Mucosa of descending colon (tissue), 3 donors: ENCODE measurements around the gene TREH. TPM values are rescaled to one million over a fixed set of nuclear protein-coding genes. Genes with fewer than 3 reads are reported as not detected.

Source experiments
- ATAC-seq: fragments of 200-7000 bp; cut with Tn5 transposase; one replicate; pipeline ENCODE4 v1.9.1; 2020; ENCODE audit warnings: mild to moderate bottlenecking, moderate library complexity
- DNase-seq, 3 donors: peaks; one replicate each; pipeline ENCODE4 v3.0.0-alpha.2; 2020
- H3K36me3 ChIP-seq: fragments of 200-600 bp; one replicate; pipeline ENCODE4 v1.8.0; 2021; ENCODE audit warnings: low read depth, mild to moderate bottlenecking
- H3K4me1 ChIP-seq: fragments of 200-600 bp; one replicate; pipeline ENCODE4 v1.8.0; 2021; ENCODE audit warnings: low read depth, mild to moderate bottlenecking
- H3K4me3 ChIP-seq: fragments of 200-600 bp; one replicate; pipeline ENCODE4 v1.8.0; 2021; ENCODE audit warnings: mild to moderate bottlenecking
- H3K9me3 ChIP-seq: fragments of 200-600 bp; one replicate; pipeline ENCODE4 v1.8.0; 2021; ENCODE audit warnings: mild to moderate bottlenecking
- intact Hi-C, 2 donors: fragments of 100-400 bp; cut with DNase I in 1 of 2; cut with micrococcal nuclease in 1 of 2; formaldehyde crosslinking; loops; one replicate each; pipeline versions ENCODE4 v1.11.0 to v1.11.1; 2022; cut with DNase I, micrococcal nuclease
- total RNA-seq, 3 donors: library from RNA; stranded (reverse); fragmentation: NEBNext Ultra II Directional in 2 of 3; extraction: Animal tissue kit (Norgen Biotek cat#: 25700) in 2 of 3; gene quantifications; one replicate each; pipeline versions ENCODE4 v1.2.1 to v1.2.4, GENCODE V29; 2021 to 2023
- TF ChIP-seq, protein P1 (sequence below): fragments of 200-600 bp; IDR thresholded peaks from one replicate; pipeline ENCODE4 v1.8.0; 2022; ENCODE audit warnings: antibody characterized with exemption, mild to moderate bottlenecking
- donor health status: DM: no; HTN: no; CAD: no; lungs with moderate emphysema.
- donor health status: DM: no; HTN: no; CAD: no.
- donor health status: DM: no; HTN: yes; CAD: no.

TREH gene
- total RNA-seq, 3 donors from 2014 or later = 1.1 to 3.9 (median 2.2) TPM

DNA sequence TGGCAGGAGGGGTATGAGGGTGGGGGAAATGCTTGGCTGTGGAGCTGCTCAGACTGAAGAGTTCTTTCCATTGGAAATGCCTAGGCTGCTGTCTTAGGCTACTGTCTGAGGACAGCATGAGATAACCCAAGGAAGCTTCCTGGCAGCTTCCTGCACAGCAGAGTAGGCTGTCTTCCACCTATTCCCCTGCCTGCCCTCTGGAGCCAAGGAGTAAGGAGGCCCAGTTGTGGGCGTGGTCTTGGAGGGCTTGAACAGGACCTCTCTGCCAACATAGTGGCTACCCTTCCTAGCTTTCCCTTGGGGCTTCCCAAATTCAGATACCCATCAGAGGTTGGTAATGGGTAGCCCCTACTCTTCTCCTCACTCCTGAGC is 46.1 kb downstream of the TREH start:
- H3K36me3 ChIP-seq = no peaks in the 10 kb centered on the region
- H3K4me3 ChIP-seq = no peak overlapping the region
- ATAC-seq (no peak), DNase-seq (no peak)
- peaks cover 55% of the 10 kb centered on the region for H3K4me1 ChIP-seq
- TF ChIP-seq, protein P1, sequence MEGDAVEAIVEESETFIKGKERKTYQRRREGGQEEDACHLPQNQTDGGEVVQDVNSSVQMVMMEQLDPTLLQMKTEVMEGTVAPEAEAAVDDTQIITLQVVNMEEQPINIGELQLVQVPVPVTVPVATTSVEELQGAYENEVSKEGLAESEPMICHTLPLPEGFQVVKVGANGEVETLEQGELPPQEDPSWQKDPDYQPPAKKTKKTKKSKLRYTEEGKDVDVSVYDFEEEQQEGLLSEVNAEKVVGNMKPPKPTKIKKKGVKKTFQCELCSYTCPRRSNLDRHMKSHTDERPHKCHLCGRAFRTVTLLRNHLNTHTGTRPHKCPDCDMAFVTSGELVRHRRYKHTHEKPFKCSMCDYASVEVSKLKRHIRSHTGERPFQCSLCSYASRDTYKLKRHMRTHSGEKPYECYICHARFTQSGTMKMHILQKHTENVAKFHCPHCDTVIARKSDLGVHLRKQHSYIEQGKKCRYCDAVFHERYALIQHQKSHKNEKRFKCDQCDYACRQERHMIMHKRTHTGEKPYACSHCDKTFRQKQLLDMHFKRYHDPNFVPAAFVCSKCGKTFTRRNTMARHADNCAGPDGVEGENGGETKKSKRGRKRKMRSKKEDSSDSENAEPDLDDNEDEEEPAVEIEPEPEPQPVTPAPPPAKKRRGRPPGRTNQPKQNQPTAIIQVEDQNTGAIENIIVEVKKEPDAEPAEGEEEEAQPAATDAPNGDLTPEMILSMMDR = no peak
- intact Hi-C loops = no loop called here
- no peaks in the 10 kb centered on the region for H3K9me3 ChIP-seq

DNA sequence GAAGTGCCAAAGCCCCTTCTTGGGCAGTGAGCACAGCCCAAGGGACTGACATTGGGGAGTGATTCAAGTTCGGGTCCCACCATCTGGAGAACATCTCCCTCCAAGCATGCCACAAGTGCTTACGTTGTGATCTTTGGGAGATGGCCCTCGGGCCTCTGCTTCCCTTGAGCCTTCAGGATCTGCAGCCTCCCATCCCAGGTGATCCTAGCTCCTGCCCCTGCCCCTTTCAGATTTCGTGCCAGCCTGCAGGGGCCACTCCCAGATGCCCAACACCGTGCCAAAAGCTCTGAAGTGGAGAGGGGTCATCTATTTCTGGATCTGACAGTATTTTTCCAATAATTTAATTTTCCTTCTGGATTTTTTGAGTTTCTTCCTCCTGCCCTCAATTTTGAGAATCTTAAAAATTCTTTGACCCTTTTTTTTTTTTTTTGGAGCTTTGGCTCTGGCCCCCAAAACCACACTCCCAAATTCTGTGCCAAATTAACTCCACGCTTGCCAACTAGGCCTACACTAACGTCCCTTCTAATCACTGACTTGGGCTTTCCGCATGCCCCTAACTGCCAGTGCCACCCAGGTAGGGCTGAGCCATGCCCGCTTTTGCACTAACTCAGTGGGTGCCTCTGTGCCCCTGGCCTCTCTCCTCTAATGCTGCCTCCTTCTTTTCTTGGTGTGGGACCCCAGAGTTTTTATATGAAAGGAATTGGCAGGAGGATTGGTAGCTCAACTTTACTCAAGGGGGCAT is 46.7 kb downstream of the TREH start:
- ATAC-seq (no peak), DNase-seq (no peak)
- TF ChIP-seq, protein P1 = no peak
- intact Hi-C loops = no loop called here
- H3K4me3 ChIP-seq = no peak overlapping the region
- no peaks in the 10 kb centered on the region for H3K36me3 ChIP-seq
- H3K9me3 ChIP-seq = no peaks in the 10 kb centered on the region
- peaks cover 55% of the 10 kb centered on the region for H3K4me1 ChIP-seq

DNA sequence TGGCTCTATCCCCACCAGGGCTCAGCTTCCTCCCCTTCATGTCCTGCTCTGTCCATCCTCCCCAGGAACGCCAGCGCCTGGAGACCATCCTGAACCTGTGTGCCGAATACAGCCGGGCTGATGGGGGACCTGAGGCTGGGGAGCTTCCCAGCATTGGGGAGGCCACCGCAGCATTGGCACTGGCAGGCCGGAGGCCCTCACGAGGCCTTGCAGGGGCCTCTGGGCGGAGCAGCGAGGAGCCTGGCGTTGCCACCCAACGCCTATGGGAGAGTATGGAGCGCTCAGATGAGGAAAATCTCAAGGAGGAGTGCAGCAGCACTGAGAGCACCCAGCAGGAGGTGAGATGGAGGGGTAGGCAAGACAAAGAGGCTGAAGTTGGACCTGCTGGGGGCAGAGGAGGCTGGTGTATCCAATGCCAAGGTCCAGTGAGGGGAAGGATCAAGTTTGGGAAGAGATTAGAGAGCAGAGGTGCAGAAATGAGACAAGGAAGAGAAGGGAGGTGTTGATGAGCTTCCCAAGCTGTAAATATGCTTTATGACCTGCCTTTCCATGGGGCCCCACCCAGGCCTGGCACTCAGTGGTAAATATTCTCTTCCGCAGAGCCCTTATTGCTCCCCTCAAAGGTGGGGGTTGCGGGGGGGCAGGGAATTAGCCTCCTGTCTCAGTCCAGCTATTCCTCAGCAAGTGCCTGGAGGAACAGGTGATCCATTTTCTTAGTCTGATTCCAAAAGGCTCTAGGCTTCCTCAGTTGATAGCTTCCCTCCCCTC is 48.1 kb downstream of the TREH start:
- TF ChIP-seq, protein P1 = no peak
- no peak overlapping the region for H3K4me3 ChIP-seq
- ATAC-seq (peak; percentile 68), DNase-seq (peak in 2 of 3 donors; percentile 79 to 85)
- H3K36me3 ChIP-seq = no peaks in the 10 kb centered on the region
- intact Hi-C loops = no loop called here
- no peaks in the 10 kb centered on the region for H3K9me3 ChIP-seq
- H3K4me1 ChIP-seq = peaks cover 55% of the 10 kb centered on the region

DNA sequence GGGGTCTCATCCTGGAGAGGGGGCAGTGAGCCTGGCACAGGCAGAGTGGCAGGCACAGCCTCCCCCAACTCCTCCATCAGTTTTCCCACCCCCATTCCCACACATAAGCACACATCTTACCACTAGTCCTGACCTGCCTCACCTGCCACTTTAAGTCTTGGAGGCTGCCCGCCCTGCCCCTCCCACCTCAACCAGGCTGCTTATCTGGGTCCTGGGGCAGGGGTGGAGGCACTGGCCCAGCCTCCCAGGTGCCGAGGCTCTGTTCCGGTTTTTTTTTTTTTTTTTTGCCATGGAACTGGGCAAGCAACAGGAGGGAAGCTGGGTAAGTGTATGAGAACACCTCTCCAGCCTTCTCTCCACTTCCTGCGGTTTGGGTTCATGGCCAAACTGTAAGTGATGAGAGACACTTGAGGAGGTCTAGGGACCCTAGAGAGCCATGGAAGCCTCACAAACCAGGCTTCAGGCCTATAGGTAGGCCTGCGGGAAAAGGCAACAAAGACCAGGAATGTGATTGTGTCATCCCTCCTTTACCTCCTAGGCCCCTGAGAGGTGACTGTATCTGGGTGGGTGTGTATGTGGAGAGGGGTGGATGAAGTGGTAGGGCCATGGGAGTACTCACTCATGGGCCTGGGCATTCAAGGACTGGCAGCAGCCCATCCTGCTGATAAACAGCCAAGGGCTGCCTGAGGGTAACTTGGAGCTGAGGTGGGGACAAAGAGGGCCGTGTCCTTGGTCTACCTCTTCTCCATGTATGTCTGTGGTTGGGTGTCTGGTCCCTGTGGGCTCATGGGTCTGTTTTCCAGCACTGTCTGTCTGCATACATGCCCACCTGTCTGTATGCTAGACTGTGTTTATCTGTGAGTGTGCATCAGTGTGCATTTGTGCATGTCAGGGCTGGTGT is 49.4 kb downstream of the TREH start:
- intact Hi-C loops = no loop called here
- Histone ChIP-seq H3K4me1 (peaks cover 49% of the 10 kb centered on the region), H3K9me3 (no peaks in the 10 kb centered on the region), H3K4me3 (no peak overlapping the region), H3K36me3 (no peaks in the 10 kb centered on the region)
- DNase-seq (peak; percentile 80 to 84 (median 81)), ATAC-seq (peak; percentile 73)
- TF ChIP-seq, protein P1 = no peak

DNA sequence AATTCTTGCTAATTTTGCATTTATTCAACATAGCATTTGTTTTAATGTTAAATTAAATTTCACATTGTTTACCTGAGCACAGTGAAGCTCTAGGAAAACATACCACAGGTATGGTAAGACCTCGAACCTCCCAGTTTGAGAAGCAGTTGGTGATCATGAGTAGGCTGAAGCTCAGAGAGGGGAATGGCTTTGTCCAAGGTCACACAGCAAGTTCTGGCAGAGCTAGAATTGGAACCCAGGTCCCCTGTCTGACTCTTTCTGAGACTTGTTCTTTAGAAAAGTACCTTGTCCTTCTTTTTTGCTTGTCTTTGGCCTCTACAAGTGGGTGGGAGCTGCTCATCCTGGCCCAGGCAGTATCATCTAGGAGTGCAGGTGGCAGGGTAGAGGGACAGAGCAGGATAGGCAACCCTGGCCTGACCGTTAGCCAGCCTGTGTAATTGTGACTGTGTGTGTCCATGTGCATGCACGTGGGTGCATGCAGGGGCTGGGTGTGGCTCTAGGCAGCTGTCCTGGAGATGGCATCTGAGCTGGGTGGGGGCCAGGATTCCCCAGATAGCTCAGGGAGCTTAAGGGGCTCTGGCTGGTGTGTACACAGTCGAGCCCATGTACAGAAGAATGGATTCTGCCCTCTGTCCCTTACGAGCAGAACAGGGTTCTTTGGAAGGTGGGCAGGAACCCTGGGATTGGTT is 50.4 kb downstream of the TREH start:
- Histone ChIP-seq H3K9me3 (no peaks in the 10 kb centered on the region), H3K4me3 (no peak overlapping the region), H3K36me3 (no peaks in the 10 kb centered on the region), H3K4me1 (peaks cover 44% of the 10 kb centered on the region)
- TF ChIP-seq, protein P1 = no peak
- intact Hi-C loops = no loop called here
- DNase-seq = peak in 2 of 3 donors; percentile 23 to 38
- no peak for ATAC-seq
